Stimulated activated naive CD8-positive, alpha-beta T cell treated with anti-CD3 and anti-CD28 coated beads, Interleukin-15, Interleukin-2, amounts not matched to agents 100 ng/mL and 50 ng/mL, for 24 hours (primary cell): Measurements from ENCODE around the gene PYM1.
A peak's percentile ranks its signal among the peaks of the same experiment; 100 is the strongest.
"Not testable (repeated sequence)": the region's sequence is repeated elsewhere in the genome, so short reads cannot be mapped to it uniquely, and the experiment has no call there.

Source experiments
- H3K27ac Mint-ChIP-seq: one replicate; pipeline ENCODE4 v1.8.0; 2021; ENCODE audit warnings: mild to moderate bottlenecking, mixed read lengths
- H3K27me3 Mint-ChIP-seq: one replicate; pipeline ENCODE4 v1.8.0; 2021; ENCODE audit warnings: mixed read lengths
- H3K36me3 Mint-ChIP-seq: one replicate; pipeline ENCODE4 v1.8.0; 2021; ENCODE audit warnings: low read depth, mixed read lengths
- H3K4me1 Mint-ChIP-seq: one replicate; pipeline ENCODE4 v1.8.0; 2021; ENCODE audit warnings: low read depth, mixed read lengths
- H3K4me3 Mint-ChIP-seq: one replicate; pipeline ENCODE4 v1.8.0; 2021; ENCODE audit warnings: mild to moderate bottlenecking, mixed read lengths
- H3K9me3 Mint-ChIP-seq: one replicate; pipeline ENCODE4 v1.8.0; 2021; ENCODE audit warnings: mixed read lengths

Gene PYM1

DNA sequence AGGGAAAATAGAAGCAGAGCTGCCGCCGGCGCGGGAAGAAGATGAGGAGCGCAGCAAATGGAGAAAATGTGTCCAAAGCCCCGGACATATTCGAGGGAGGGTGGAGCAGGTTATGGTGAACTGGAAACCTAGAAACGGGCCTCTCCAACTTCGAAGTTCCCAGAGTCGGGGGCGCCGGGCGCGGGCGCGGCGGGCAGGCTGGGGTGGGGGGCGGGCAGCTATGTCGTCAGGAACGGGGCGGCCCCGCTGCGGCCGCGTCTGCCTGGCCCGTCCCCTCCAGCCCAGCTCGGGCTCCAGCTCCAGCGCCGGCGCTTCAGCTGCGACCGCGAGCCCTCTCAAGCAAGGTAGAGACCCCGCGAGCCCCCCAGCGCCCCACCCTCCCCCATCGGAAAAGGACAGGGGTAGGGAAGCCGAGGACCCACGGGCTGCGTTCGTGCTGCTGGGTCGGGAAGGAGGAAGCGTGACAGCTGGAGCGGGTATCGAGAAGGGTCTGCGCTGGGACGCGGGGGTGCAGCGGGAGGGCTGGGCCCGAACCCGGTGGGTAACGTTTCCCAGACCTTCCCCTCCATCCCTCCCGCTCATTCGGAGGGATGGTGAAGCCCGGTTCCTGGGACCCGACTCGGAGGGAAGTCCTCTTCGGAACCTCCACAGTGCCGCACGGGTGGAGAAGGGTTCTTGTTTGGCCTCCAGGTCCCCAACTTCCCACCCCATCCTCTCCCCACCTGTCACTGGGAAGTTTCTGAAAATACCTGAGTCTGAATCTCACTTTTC is 4.3 kb upstream of the PYM1 start:
- Mint-ChIP-seq H3K27ac (peak overlapping the region; percentile 97), H3K4me3 (peak overlapping the region; percentile 95), H3K27me3 (no peaks in the 10 kb centered on the region), H3K36me3 (peaks cover 43% of the 10 kb centered on the region), H3K9me3 (no peaks in the 10 kb centered on the region), H3K4me1 (peaks cover 73% of the 10 kb centered on the region)

- Mint-ChIP-seq H3K4me3 (peak overlapping the region; percentile 95), H3K27ac (peak overlapping the region; percentile 97), H3K27me3 (no peaks in the 10 kb centered on the region), H3K36me3 (peaks cover 40% of the 10 kb centered on the region), H3K4me1 (peaks cover 72% of the 10 kb centered on the region), H3K9me3 (no peaks in the 10 kb centered on the region)
Observed at GRCh38 chr12:55931317-55931779, 3.7 kb upstream of the PYM1 start.

- Mint-ChIP-seq H3K4me3 (peak within 1 kb of the TSS; percentile 95), H3K27ac (peak within 1 kb of the TSS; percentile 97), H3K4me1 (peaks cover 72% of the 10 kb centered on the region), H3K36me3 (peaks cover 35% of the 10 kb centered on the region), H3K9me3 (no peaks in the 10 kb centered on the region), H3K27me3 (no peaks in the 10 kb centered on the region)
Observed at GRCh38 chr12:55930771-55931316, 3.1 kb upstream of the PYM1 start, which contains the start of gene DGKA. TSS of gene DGKA (plus strand) at chr12:55931162. CDS start at chr12:55936504, 5,342 bp downstream.

DNA sequence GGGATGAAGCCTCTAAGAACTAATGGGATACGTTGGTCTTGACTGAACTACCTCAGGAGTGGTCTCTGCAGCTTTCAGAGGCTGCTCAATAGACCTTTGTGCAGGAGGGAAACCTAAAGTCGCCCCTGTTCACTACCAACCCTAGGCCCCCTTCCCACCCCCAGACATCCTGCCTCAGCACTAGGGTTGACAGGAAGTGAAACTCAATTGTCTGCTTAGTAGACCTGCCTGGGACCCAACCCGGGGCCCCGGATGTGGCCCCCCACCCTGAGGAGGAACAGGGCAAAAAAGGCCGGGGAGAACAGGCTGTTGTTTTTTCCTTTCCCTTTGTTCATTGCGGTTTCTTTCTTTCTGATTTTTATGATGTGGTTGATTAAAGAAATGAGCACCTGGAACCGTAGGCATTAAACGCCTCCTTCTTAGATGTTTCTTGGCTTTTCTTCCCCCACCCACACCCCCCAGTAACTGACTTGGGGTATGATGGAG is 1.7 kb upstream of the PYM1 start:
- Mint-ChIP-seq H3K4me1 (peaks cover 70% of the 10 kb centered on the region), H3K27me3 (no peaks in the 10 kb centered on the region), H3K9me3 (no peaks in the 10 kb centered on the region), H3K27ac (peak overlapping the region; percentile 97), H3K36me3 (peaks cover 35% of the 10 kb centered on the region), H3K4me3 (peak overlapping the region; percentile 95)

DNA sequence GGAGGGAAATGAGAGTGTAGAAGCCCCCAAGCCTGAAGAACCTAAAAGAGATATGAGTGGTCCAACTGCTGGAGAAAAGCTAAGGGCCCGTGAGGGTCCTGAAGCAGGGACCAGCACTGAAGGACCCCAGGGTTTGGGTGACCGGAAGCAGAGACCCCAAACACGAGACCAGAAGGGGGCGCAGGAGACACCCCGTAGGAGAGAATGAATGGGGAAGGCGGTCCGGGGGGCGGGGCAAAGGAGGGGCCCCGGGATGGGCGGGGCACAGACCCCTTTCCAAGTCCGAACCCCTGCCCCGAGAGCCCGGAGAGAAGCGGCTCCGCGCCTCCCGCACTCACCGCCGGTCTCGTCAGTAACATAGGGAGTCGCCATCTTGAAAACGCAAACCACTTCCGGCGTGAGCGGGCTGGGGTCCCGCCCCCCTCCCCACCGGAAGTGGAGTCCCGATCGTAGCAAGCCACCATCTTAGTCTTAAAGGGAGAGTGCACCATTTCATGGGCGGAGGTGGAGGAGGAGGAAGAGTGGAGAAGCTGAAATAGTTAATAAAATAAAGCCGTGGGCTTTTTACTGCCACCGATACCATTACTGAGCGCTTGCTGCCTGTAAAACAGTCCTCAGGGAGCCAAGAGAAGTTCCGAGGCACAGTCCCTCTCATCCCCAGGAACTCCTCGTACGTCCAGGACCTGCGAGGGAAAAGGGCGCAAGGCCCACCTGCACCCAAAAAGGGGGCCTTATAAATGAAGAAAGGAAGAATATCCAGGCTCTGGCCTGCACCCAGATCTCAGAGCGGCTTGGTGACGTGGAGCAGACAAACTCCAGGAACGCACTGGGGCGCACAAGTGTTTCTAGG is 731 bp downstream of the PYM1 start:
- Mint-ChIP-seq H3K4me1 (peaks cover 69% of the 10 kb centered on the region), H3K27me3 (no peaks in the 10 kb centered on the region), H3K9me3 (no peaks in the 10 kb centered on the region), H3K27ac (peak overlapping the region; percentile 97), H3K36me3 (peaks cover 32% of the 10 kb centered on the region), H3K4me3 (peak overlapping the region; percentile 95)

DNA sequence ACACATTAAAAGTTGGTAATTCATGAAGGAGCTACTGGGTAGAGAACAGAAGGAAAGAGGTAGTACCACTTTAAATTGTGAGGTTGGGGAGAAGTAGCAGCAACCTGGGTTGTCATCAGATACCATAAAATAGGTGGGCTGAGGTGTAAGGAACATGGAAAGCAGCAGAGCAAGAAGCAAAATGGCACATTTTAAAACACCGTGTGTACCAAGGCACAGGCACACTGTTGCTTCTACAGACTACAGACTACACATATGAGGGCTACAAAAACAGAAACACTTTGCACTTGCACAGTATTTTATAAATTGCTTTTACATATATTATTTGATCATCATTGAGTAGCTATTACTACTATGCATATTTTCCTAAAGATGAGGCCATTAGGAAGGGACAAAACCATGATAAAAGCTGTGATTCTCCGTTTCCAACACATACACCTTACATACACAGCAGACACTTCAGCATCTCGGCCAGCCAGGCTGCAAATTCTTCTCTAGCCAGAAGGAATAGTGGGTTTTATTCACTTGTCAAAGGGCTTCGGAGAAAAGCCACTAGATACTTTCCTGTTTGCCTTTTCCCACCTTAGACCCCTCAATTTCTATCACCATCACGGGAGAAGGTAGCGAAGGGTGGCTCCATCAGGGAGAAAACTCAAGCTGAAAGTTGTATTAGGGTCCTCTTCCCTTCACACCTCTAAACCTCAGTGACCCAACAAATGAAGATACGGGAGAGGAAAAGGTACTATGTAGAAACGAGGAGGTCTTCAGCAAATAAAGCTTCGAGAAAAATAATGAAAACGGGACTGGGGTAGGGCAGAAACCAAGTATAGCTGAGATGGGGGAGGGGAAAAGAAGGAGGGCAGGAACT is 1.6 kb downstream of the PYM1 start:
- H3K9me3 Mint-ChIP-seq, result no peaks in the 10 kb centered on the region
- peaks cover 28% of the 10 kb centered on the region for H3K36me3 Mint-ChIP-seq
- peaks cover 77% of the 10 kb centered on the region for H3K4me1 Mint-ChIP-seq
- peak overlapping the region; percentile 95 for H3K4me3 Mint-ChIP-seq
- peak overlapping the region; percentile 85 for H3K27ac Mint-ChIP-seq
- H3K27me3 Mint-ChIP-seq, result no peaks in the 10 kb centered on the region

- Mint-ChIP-seq H3K9me3 (no peaks in the 10 kb centered on the region), H3K4me1 (peaks cover 76% of the 10 kb centered on the region), H3K4me3 (peak overlapping the region; percentile 95), H3K27me3 (no peaks in the 10 kb centered on the region), H3K27ac (peak overlapping the region; percentile 85), H3K36me3 (peaks cover 27% of the 10 kb centered on the region)
Observed at GRCh38 chr12:55925371-55925770, 2.3 kb downstream of the PYM1 start.

- Mint-ChIP-seq H3K36me3 (peaks cover 31% of the 10 kb centered on the region), H3K4me1 (peaks cover 59% of the 10 kb centered on the region), H3K27ac (peak overlapping the region; percentile 83)
- H3K4me3 Mint-ChIP-seq, H3K27me3 Mint-ChIP-seq, H3K9me3 Mint-ChIP-seq: not testable (repeated sequence)
Observed at GRCh38 chr12:55923648-55924047, 4.0 kb downstream of the PYM1 start.

DNA sequence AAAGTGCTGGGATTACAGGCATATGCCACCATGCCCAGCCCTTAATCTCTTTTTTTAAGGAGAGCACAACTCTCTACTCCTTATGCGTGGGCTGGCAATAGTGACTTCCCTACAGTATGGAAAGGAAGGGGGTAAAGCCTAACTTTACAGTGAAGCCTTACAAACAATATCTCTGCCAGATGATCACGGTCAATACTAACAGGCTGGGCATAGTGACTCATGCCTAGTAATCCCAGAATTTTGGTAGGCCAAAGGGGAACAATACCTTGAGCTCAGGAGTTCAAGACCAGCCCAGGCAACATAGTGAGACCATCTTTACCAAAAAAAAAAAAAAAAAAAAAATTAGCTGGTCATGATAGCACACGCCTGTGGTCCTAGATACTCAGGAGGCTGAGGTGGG is 5.6 kb downstream of the PYM1 start:
- H3K36me3 Mint-ChIP-seq, result peaks cover 29% of the 10 kb centered on the region
- H3K27me3 Mint-ChIP-seq, result no peaks in the 10 kb centered on the region
- no peak overlapping the region for H3K4me3 Mint-ChIP-seq
- no peak overlapping the region for H3K27ac Mint-ChIP-seq
- peaks cover 53% of the 10 kb centered on the region for H3K4me1 Mint-ChIP-seq
- H3K9me3 Mint-ChIP-seq, result no peaks in the 10 kb centered on the region

DNA sequence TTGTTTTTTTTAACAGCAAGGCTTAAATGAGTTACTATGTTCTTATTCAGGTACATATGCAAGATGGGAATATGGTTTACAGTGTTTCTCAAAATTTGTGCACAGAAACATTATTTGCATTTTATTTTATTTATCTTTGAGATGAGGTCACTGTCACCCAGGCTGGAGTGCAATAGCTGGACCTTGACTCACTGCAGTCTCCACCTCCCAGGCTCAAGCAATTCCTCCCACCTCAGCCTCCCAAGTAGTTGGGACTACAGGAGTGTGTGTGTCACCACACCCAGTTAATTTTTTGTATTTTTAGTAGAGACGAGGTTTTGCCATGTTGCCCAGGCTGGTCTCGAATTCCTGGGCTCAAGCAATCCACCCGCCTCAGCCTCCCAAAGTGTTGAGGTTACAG is 8.7 kb downstream of the PYM1 start:
- not testable (repeated sequence) for H3K4me3 Mint-ChIP-seq, H3K27ac Mint-ChIP-seq, H3K27me3 Mint-ChIP-seq, H3K9me3 Mint-ChIP-seq
- H3K36me3 Mint-ChIP-seq, result peaks cover 29% of the 10 kb centered on the region
- peaks cover 53% of the 10 kb centered on the region for H3K4me1 Mint-ChIP-seq

DNA sequence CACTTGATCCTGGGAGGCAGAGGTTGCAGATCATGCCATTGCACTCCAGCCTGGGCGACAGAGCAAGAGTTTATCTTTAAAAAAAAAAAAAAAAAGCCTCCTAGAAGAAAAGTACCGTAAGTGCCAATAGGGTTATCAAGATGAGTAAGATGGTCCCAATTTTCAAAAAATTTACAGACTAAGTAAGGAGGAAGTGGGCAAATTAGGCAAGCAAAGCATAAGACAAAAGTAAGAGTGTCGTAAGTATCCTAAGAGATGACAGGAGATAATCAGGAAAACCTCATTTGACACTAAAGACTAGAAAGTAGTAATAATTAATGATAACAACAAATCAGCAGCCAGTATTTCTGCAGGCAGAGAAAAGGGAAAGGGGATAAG is 12.2 kb downstream of the PYM1 start:
- Mint-ChIP-seq H3K4me1 (peaks cover 37% of the 10 kb centered on the region), H3K9me3 (no peaks in the 10 kb centered on the region), H3K36me3 (peaks cover 29% of the 10 kb centered on the region), H3K27ac (peak overlapping the region; percentile 79), H3K27me3 (no peaks in the 10 kb centered on the region), H3K4me3 (no peak overlapping the region)

DNA sequence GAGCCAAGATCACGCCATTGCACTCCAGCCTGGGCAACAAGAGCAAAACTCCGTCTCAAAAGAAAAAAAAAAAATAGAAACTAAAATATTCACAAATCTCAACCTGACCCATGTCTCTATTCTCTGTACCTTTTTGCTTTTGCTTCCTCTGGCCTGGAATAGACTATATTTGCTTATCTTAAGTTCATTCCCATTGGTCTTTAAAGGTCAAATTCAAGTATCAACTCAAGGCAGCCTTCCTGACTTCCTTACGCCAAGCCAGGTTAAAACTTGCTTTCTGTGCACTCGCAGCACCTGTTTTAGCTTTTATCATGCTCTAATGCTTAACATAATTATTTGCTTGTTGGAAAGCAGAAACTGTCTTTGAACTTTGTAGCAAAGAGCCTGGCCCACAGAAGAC is 14.8 kb downstream of the PYM1 start:
- no peaks in the 10 kb centered on the region for H3K27me3 Mint-ChIP-seq
- no peaks in the 10 kb centered on the region for H3K9me3 Mint-ChIP-seq
- no peak overlapping the region for H3K27ac Mint-ChIP-seq
- peaks cover 26% of the 10 kb centered on the region for H3K36me3 Mint-ChIP-seq
- peaks cover 37% of the 10 kb centered on the region for H3K4me1 Mint-ChIP-seq
- no peak overlapping the region for H3K4me3 Mint-ChIP-seq

DNA sequence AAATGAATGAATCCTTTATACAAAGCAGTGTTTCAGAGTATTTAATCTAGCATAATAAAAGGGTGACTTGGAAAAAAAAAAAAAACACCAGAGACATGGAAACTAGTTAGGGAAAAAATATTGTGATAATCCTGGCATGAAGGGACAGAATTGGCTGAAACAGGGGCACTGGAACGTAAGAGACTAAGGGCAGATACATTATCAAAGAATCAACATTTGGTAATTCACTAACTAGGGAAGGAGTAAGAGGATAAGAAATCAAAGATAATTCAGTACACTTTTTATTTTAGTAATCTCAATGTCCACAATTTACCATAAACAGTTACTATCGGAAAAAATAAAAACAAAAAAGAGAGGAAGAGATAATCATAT is 18.2 kb downstream of the PYM1 start:
- Mint-ChIP-seq H3K4me3 (no peak overlapping the region), H3K27me3 (no peaks in the 10 kb centered on the region), H3K36me3 (peaks cover 17% of the 10 kb centered on the region), H3K9me3 (no peaks in the 10 kb centered on the region), H3K4me1 (peaks cover 20% of the 10 kb centered on the region), H3K27ac (no peak overlapping the region)
